ENCODE results near the gene HEATR5A. TPM values are rescaled to one million over a fixed set of nuclear protein-coding genes. Genes with fewer than 3 reads are reported as not detected.

Gene HEATR5A
- total and polyA plus RNA-seq, 2 of the 13 experiments (the other 11 are each of a cell fraction or from before 2014, with no cell fraction given): 36.4 to 105 TPM

- TF ChIP-seq JARID2 (CRISPR knock-in tag; IDR thresholded peaks at IDR 0.05; ENCODE audit: insufficient replicate concordance): no peak
- TF ChIP-seq HMG20A (CRISPR knock-in tag; IDR thresholded peaks at IDR 0.05; ENCODE audit: borderline replicate concordance): peak; percentile 41; the same call in 1 of the 2 replicates
- TF ChIP-seq BCL6 (CRISPR knock-in tag; IDR thresholded peaks at IDR 0.05): peak; percentile 81
- TF ChIP-seq ZNF512B (CRISPR knock-in tag; IDR thresholded peaks at IDR 0.05; ENCODE audit: borderline replicate concordance): peak; percentile 64; the same call in 1 of the 2 replicates
- peak; percentile 99 for TF ChIP-seq ATF5 (CRISPR knock-in tag; IDR thresholded peaks at IDR 0.05; ENCODE audit: low read depth)
- TF ChIP-seq PRDM15 (CRISPR knock-in tag; IDR thresholded peaks at IDR 0.05): peak; percentile 61; the same call in 1 of the 2 replicates
- TF ChIP-seq NFE2 (CRISPR knock-in tag; IDR thresholded peaks at IDR 0.05): no peak; the same call in 1 of the 2 replicates
- peak; percentile 97; the same call in 1 of the 2 replicates for TF ChIP-seq LBX2 (CRISPR knock-in tag; IDR thresholded peaks at IDR 0.05; ENCODE audit: borderline replicate concordance)
- peak; percentile 99 for TF ChIP-seq ZMAT3 (CRISPR knock-in tag; conservative IDR thresholded peaks at IDR 0.05)
- peak; percentile 98 for TF ChIP-seq ZNF224 (CRISPR knock-in tag; IDR thresholded peaks at IDR 0.05)
- TF ChIP-seq ZNF75D (CRISPR knock-in tag; IDR thresholded peaks at IDR 0.05; ENCODE audit: borderline replicate concordance): no peak
- TF ChIP-seq SMYD3 (CRISPR knock-in tag; IDR thresholded peaks at IDR 0.05): peak; percentile 100
- TF ChIP-seq XBP1 (CRISPR knock-in tag; IDR thresholded peaks at IDR 0.05): peak; percentile 68
- TF ChIP-seq ZNF33B (CRISPR knock-in tag; IDR thresholded peaks at IDR 0.05): peak; percentile 99
- peak; percentile 97 for TF ChIP-seq ZNF614 (CRISPR knock-in tag; IDR thresholded peaks at IDR 0.05; ENCODE audit: borderline replicate concordance)
- peak; percentile 100 for TF ChIP-seq ASH2L (IDR thresholded peaks at IDR 0.05; ENCODE audit: insufficient read length, low read depth, low read length)
- peak; percentile 94 for TF ChIP-seq ZNF205 (CRISPR knock-in tag; IDR thresholded peaks at IDR 0.05)
- no peak; the same call in none of the 2 replicates for TF ChIP-seq ZBTB37 (CRISPR knock-in tag; IDR thresholded peaks at IDR 0.05)
- TF ChIP-seq GZF1 (CRISPR knock-in tag; IDR thresholded peaks at IDR 0.05): peak; percentile 89
- TF ChIP-seq ZNF850 (CRISPR knock-in tag; conservative IDR thresholded peaks at IDR 0.05): peak; percentile 98
Measured at GRCh38 chr14:31420319-31421111, at the start of gene HEATR5A (continued).
